Measurements from ENCODE around the gene NMT1.

Gene NMT1

GRCh38 chr17:45051060-45051719, 9.9 kb upstream of the NMT1 start, which contains the start of gene DCAKD:
DCAKD (minus strand) TSS chr17:45051632; CDS start chr17:45034885, 16,747 bp downstream.
- TF ChIP-seq POLR2AphosphoS5 (IDR thresholded peaks at IDR 0.05; ENCODE audit: low read depth, low read length) (peak; percentile 70), FOXP2 (optimal IDR thresholded peaks at IDR 0.05; ENCODE audit: borderline replicate concordance, extremely low read depth, extremely low read length, insufficient read depth) (peak; percentile 90), TAF1 (IDR thresholded peaks at IDR 0.05; ENCODE audit: borderline replicate concordance, insufficient read depth, low read length) (0 out of 2 replicates have a peak, but pooled peaks have one; percentile 20), REST (IDR thresholded peaks at IDR 0.05; ENCODE audit: insufficient read depth in 1 of 2, low read depth in 2 of 2, low read length in 2 of 2) (no peak), SIN3A (IDR thresholded peaks at IDR 0.05; ENCODE audit: borderline replicate concordance, insufficient read depth, low read length) (no peak)

DNA sequence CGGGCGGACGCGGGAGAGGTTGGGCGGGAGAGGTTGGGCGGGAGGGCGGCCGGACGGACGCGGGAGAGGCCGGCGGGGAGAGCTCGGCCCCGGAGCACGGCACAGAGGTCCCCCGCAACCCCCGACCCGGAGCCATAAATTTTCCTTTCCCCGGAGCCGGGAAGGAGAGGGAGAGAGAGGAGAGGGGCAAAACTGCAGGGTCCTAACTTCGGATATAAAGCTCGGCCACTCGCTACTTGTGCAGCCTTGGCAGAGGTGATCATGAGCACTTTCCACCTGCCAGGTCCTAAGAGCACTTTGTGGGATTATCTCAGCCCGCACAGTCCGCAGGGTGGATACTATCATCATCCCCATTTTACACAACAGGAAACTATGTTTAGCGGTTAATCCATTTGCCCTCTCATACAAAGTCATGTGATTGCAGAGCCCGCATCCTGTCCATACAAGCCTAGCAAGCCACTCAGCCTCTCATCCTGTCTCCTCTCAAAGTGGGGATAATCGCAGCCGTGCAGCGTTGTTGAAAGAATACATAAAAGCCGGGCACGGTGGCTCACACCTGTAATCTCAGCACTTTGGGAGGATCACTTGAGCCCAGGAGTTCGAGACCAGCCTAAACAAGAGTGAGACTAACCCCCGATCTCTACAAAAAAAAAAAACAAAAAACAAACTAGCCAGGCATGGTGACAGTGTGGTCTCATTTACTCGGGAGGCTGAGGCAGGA, 8.9 kb upstream of the NMT1 start:
- no peak; the same call in 1 of the 2 replicates for TF ChIP-seq TAF1 (IDR thresholded peaks at IDR 0.05; ENCODE audit: borderline replicate concordance, insufficient read depth, low read length)
- TF ChIP-seq FOXP2 (optimal IDR thresholded peaks at IDR 0.05; ENCODE audit: borderline replicate concordance, extremely low read depth, extremely low read length, insufficient read depth), result no peak
- TF ChIP-seq POLR2AphosphoS5 (IDR thresholded peaks at IDR 0.05; ENCODE audit: low read depth, low read length), result no peak; the same call in 1 of the 2 replicates
- no peak for TF ChIP-seq SIN3A (IDR thresholded peaks at IDR 0.05; ENCODE audit: borderline replicate concordance, insufficient read depth, low read length)
- no peak for TF ChIP-seq REST (IDR thresholded peaks at IDR 0.05; ENCODE audit: insufficient read depth in 1 of 2, low read depth in 2 of 2, low read length in 2 of 2)

DNA sequence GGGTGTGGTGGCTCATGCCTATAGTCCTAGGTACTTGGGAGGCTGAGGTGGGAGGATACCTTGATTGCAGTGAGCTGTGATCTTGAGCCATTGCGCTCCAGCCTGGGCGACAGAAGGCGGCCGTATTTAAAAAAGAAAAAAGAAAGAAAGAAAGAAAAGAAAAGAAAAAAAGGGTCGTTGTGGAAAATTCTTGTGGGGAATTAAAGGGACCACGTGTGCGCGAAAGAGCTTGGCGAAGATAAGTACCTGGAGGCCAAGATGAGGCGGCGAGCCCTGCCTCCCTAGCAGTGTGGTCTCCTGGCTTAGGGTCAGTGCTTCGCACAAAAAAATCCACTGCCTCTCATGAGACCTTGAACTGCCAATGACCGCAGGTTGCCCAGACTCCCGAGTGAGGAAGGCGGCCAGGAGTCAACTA, 728 bp upstream of the NMT1 start:
- TF ChIP-seq POLR2AphosphoS5 (IDR thresholded peaks at IDR 0.05; ENCODE audit: low read depth, low read length), result no peak
- TF ChIP-seq REST (IDR thresholded peaks at IDR 0.05; ENCODE audit: insufficient read depth in 1 of 2, low read depth in 2 of 2, low read length in 2 of 2), result no peak
- no peak for TF ChIP-seq SIN3A (IDR thresholded peaks at IDR 0.05; ENCODE audit: borderline replicate concordance, insufficient read depth, low read length)

DNA sequence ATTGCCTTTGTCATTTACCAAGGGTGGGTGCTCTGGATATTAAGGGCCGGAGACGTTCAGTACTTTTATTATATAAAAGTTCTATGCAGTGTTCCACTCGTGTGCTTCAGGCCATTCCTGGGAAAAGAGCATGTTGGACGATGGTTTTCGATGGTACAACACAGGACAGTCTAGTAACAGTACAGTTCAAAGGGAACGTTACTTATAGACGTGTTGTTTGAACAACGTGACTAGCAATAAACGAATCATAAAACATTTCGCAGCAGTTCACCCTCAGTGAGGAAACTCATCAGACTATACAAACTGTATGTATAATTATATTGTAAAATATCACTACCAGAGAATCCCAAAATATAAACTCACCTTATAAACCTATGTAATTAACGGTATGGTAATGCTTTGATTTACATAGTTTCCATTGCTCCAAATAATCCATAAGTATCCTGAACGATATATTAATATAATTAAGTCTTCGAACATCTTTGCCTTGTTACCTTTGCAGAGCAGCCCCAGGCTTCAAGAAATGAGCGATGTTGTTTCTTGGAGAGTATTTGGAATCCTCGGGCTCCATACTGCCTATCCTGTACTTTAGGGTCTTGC, 589 bp downstream of the NMT1 start:
- no peak for TF ChIP-seq POLR2AphosphoS5 (IDR thresholded peaks at IDR 0.05; ENCODE audit: low read depth, low read length)
- TF ChIP-seq TAF1 (IDR thresholded peaks at IDR 0.05; ENCODE audit: borderline replicate concordance, insufficient read depth, low read length), result peak; percentile 53; the same call in 1 of the 2 replicates
- no peak for TF ChIP-seq REST (IDR thresholded peaks at IDR 0.05; ENCODE audit: insufficient read depth in 1 of 2, low read depth in 2 of 2, low read length in 2 of 2)
- TF ChIP-seq SIN3A (IDR thresholded peaks at IDR 0.05; ENCODE audit: borderline replicate concordance, insufficient read depth, low read length), result no peak
- TF ChIP-seq FOXP2 (optimal IDR thresholded peaks at IDR 0.05; ENCODE audit: borderline replicate concordance, extremely low read depth, extremely low read length, insufficient read depth), result no peak
